ENCODE results near the gene TUBGCP5. TPM values are rescaled to one million over a fixed set of nuclear protein-coding genes. Genes with fewer than 3 reads are reported as not detected.

Gene TUBGCP5
- total RNA-seq (2022; extraction: Qiagen RNA extraction; ENCODE audit: low read depth): 20.8 to 32.9 TPM (median 25.8 TPM) in 5 replicates

GRCh38 chr15:23039143-23039916 is at the start of gene TUBGCP5:
Gene TUBGCP5, minus strand, starts transcription at chr15:23039569. Its CDS starts 26 bp downstream, at chr15:23039543.

GRCh38 chr15:22980189-22981050 is 58.9 kb downstream of the TUBGCP5 start, which contains the start of gene CYFIP1:
Gene CYFIP1, minus strand, starts transcription at chr15:22980368. Its CDS starts 33,083 bp downstream, at chr15:22947285.

Other genes with a start within 250 kb of the TUBGCP5 start
- gene NIPA2, start 200.9 kb downstream of the TUBGCP5 start, total RNA-seq (2022; extraction: Qiagen RNA extraction; ENCODE audit: low read depth): 77.9 to 114 TPM (median 112 TPM) in 5 replicates
- 66.5 to 82.2 TPM (median 80.6 TPM) in 5 replicates for gene CYFIP1, start 59.2 kb downstream of the TUBGCP5 start, total RNA-seq (2022; extraction: Qiagen RNA extraction; ENCODE audit: low read depth)
- not detected in 5 replicates for gene GOLGA6L1, start 97.3 kb upstream of the TUBGCP5 start, total RNA-seq (2022; extraction: Qiagen RNA extraction; ENCODE audit: low read depth)